DND-41 (cell line): Measurements from ENCODE around the gene GNPDA2.

Experiments used
- ATAC-seq: fragments of 200-7000 bp; cut with Tn5 transposase; 3 replicates; pipeline ENCODE4 v1.9.1; 2021; ENCODE audit warnings: low read depth; ENCODE audit not compliant: insufficient read depth
- DNase-seq: peaks from one replicate; pipeline ENCODE4 v3.0.0-alpha.2; 2020
- H2AFZ ChIP-seq: 2 replicates; pipeline ENCODE4 v1.6.0; 2012; ENCODE audit warnings: low read depth, low read length
- H3K27ac ChIP-seq: 2 replicates; pipeline ENCODE4 v1.5.1; 2012; ENCODE audit warnings: low read length, inconsistent platforms
- H3K27me3 ChIP-seq: fragments of 200-600 bp; sonication (generic); 2 replicates; pipeline ENCODE4 v1.6.0; 2012; ENCODE audit warnings: low read length, mild to moderate bottlenecking, inconsistent platforms; ENCODE audit not compliant: insufficient read depth, poor library complexity
- H3K36me3 ChIP-seq: 2 replicates; pipeline ENCODE4 v1.5.1; 2012; ENCODE audit warnings: low read length, inconsistent platforms; ENCODE audit not compliant: insufficient read depth
- H3K4me1 ChIP-seq: 2 replicates; pipeline ENCODE4 v1.5.1; 2012; ENCODE audit warnings: mild to moderate bottlenecking, low read length; ENCODE audit not compliant: insufficient read depth
- H3K4me2 ChIP-seq: 2 replicates; pipeline ENCODE4 v1.6.0; 2012; ENCODE audit warnings: mild to moderate bottlenecking, moderate library complexity, low read length, inconsistent platforms; ENCODE audit not compliant: insufficient read depth
- H3K4me3 ChIP-seq, 2 experiments: fragments of 200-600 bp in 1 of 2; shearing (Covaris generic) in 1 of 2; 2 replicates each; pipeline ENCODE4 v1.5.1; 2012 to 2016; ENCODE audit warnings: inconsistent platforms in 2 of 2, low read length in 2 of 2, mild to moderate bottlenecking in 2 of 2, low read depth in 1 of 2, moderate library complexity in 1 of 2
- H3K79me2 ChIP-seq: 2 replicates; pipeline ENCODE4 v1.6.0; 2012; ENCODE audit warnings: low read length, inconsistent platforms; ENCODE audit not compliant: insufficient read depth
- H3K9ac ChIP-seq: 2 replicates; pipeline ENCODE4 v1.6.0; 2012; ENCODE audit warnings: low read depth, mild to moderate bottlenecking, inconsistent platforms, low read length, moderate library complexity
- H3K9me3 ChIP-seq: 2 replicates; pipeline ENCODE4 v1.5.1; 2012; ENCODE audit warnings: low read length, moderate library complexity, mild to moderate bottlenecking, inconsistent platforms; ENCODE audit not compliant: insufficient read depth, severe bottlenecking
- H4K20me1 ChIP-seq: 2 replicates; pipeline ENCODE4 v1.6.0; 2012; ENCODE audit warnings: low read length; ENCODE audit not compliant: insufficient read depth
- EZH2 ChIP-seq: IDR thresholded peaks from 3 replicates; pipeline ENCODE4 v1.6.1; 2012; ENCODE audit warnings: borderline replicate concordance, low read depth, mild to moderate bottlenecking, moderate library complexity, low read length, inconsistent platforms; ENCODE audit not compliant: severe bottlenecking
- TF ChIP-seq, protein P1 (sequence below): IDR thresholded peaks from 2 replicates; pipeline ENCODE4 v1.5.1; 2012; ENCODE audit warnings: borderline replicate concordance, low read length, moderate library complexity, mild to moderate bottlenecking; ENCODE audit not compliant: poor library complexity, severe bottlenecking; ENCODE audit errors: extremely low read depth

GNPDA2 gene

GRCh38 chr4:44766453-44766852 lies 40.1 kb upstream of the GNPDA2 start:
- Histone ChIP-seq H2AFZ (no peak overlapping the region), H3K27ac (no peak overlapping the region), H3K9me3 (no peaks in the 10 kb centered on the region), H4K20me1 (no peaks in the 10 kb centered on the region), H3K4me2 (no peak overlapping the region), H3K79me2 (no peaks in the 10 kb centered on the region), H3K36me3 (no peaks in the 10 kb centered on the region), H3K9ac (no peak overlapping the region), H3K27me3 (no peaks in the 10 kb centered on the region), H3K4me1 (no peaks in the 10 kb centered on the region), H3K4me3 (no peak overlapping the region)
- ATAC-seq (no peak), DNase-seq (no peak)
- TF ChIP-seq, protein P1, sequence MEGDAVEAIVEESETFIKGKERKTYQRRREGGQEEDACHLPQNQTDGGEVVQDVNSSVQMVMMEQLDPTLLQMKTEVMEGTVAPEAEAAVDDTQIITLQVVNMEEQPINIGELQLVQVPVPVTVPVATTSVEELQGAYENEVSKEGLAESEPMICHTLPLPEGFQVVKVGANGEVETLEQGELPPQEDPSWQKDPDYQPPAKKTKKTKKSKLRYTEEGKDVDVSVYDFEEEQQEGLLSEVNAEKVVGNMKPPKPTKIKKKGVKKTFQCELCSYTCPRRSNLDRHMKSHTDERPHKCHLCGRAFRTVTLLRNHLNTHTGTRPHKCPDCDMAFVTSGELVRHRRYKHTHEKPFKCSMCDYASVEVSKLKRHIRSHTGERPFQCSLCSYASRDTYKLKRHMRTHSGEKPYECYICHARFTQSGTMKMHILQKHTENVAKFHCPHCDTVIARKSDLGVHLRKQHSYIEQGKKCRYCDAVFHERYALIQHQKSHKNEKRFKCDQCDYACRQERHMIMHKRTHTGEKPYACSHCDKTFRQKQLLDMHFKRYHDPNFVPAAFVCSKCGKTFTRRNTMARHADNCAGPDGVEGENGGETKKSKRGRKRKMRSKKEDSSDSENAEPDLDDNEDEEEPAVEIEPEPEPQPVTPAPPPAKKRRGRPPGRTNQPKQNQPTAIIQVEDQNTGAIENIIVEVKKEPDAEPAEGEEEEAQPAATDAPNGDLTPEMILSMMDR, result no peak
- TF ChIP-seq EZH2, result no peak

GRCh38 chr4:44765116-44765515 lies 38.8 kb upstream of the GNPDA2 start:
- DNase-seq, result no peak
- TF ChIP-seq, protein P1, result no peak
- TF ChIP-seq EZH2, result no peak
- no peaks in the 10 kb centered on the region for H3K79me2 ChIP-seq

GRCh38 chr4:44761306-44761705 lies 35.0 kb upstream of the GNPDA2 start:
- Histone ChIP-seq H2AFZ (no peak overlapping the region), H4K20me1 (no peaks in the 10 kb centered on the region), H3K4me1 (no peaks in the 10 kb centered on the region), H3K9ac (no peak overlapping the region), H3K27me3 (no peaks in the 10 kb centered on the region), H3K9me3 (no peaks in the 10 kb centered on the region), H3K27ac (no peak overlapping the region), H3K36me3 (no peaks in the 10 kb centered on the region), H3K4me3 (no peak overlapping the region), H3K79me2 (no peaks in the 10 kb centered on the region), H3K4me2 (no peak overlapping the region)
- ATAC-seq (no peak), DNase-seq (no peak)
- TF ChIP-seq, protein P1, result no peak
- no peak for TF ChIP-seq EZH2

More at GRCh38 chr4:44765116-44765515, 38.8 kb upstream of the GNPDA2 start:
- H3K27ac ChIP-seq, result no peak overlapping the region
- no peaks in the 10 kb centered on the region for H3K36me3 ChIP-seq
- no peaks in the 10 kb centered on the region for H3K9me3 ChIP-seq
- no peak for ATAC-seq
- no peaks in the 10 kb centered on the region for H4K20me1 ChIP-seq
- no peak overlapping the region for H3K4me3 ChIP-seq
- H3K9ac ChIP-seq, result no peak overlapping the region
- H3K4me1 ChIP-seq, result no peaks in the 10 kb centered on the region
- no peak overlapping the region for H3K4me2 ChIP-seq
- H3K27me3 ChIP-seq, result no peaks in the 10 kb centered on the region
- H2AFZ ChIP-seq, result no peak overlapping the region
